ENCODE results near the gene MAP1LC3A.

MAP1LC3A gene

GRCh38 chr20:34531608-34532265, 26.8 kb upstream of the MAP1LC3A start:
- H3K4me3 ChIP-seq (ENCODE audit: low read length): no peak overlapping the region
- no peak for DNase-seq (ENCODE audit: low read depth)
- TF ChIP-seq CTCF (conservative IDR thresholded peaks at IDR 0.05; ENCODE audit: low read length): no peak

GRCh38 chr20:34532320-34532719, 26.2 kb upstream of the MAP1LC3A start:
- no peak for DNase-seq (ENCODE audit: low read depth)
- TF ChIP-seq CTCF (conservative IDR thresholded peaks at IDR 0.05; ENCODE audit: low read length): no peak
- H3K4me3 ChIP-seq (ENCODE audit: low read length): no peak overlapping the region

GRCh38 chr20:34532756-34533155, 25.8 kb upstream of the MAP1LC3A start:
- DNase-seq (ENCODE audit: low read depth): no peak
- no peak for TF ChIP-seq CTCF (conservative IDR thresholded peaks at IDR 0.05; ENCODE audit: low read length)

GRCh38 chr20:34534391-34535165, 23.9 kb upstream of the MAP1LC3A start:
- no peak for TF ChIP-seq CTCF (conservative IDR thresholded peaks at IDR 0.05; ENCODE audit: low read length)
- H3K4me3 ChIP-seq (ENCODE audit: low read length): no peak overlapping the region
- no peak for DNase-seq (ENCODE audit: low read depth)

More at GRCh38 chr20:34532756-34533155, 25.8 kb upstream of the MAP1LC3A start:
- H3K4me3 ChIP-seq (ENCODE audit: low read length): no peak overlapping the region

- no peak for DNase-seq (ENCODE audit: low read depth)
- H3K4me3 ChIP-seq (ENCODE audit: low read length): no peak overlapping the region
- no peak for TF ChIP-seq CTCF (conservative IDR thresholded peaks at IDR 0.05; ENCODE audit: low read length)
These were observed 23.1 kb upstream of the MAP1LC3A start for GRCh38 chr20:34535301-34535840.

- DNase-seq (ENCODE audit: low read depth): no peak
- H3K4me3 ChIP-seq (ENCODE audit: low read length): no peak overlapping the region
- TF ChIP-seq CTCF (conservative IDR thresholded peaks at IDR 0.05; ENCODE audit: low read length): no peak
These were observed 22.7 kb upstream of the MAP1LC3A start for GRCh38 chr20:34535857-34536256.
